ENCODE measurements around the gene TEDC1.

TEDC1 gene, protein sequence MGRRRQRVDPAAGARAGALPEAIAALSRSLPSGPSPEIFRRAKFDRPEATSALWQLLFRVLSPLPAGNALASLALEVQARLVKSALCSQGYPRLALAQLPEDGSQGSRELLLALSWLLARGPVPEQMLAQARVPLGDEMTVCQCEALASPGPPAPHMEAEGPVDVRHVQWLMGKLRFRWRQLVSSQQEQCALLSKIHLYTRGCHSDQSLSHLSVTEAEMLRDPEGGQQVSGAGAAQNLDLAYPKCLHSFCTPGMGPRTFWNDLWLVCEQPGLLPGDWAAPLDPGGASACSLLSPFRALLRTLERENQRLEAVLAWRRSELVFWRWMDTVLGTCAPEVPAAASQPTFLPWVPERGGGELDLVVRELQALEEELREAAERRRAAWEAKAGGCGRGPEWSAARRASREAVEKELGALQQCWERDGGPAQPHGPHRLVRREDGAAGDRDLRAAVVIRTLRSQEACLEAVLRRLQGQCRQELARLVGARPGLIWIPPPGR

DNA sequence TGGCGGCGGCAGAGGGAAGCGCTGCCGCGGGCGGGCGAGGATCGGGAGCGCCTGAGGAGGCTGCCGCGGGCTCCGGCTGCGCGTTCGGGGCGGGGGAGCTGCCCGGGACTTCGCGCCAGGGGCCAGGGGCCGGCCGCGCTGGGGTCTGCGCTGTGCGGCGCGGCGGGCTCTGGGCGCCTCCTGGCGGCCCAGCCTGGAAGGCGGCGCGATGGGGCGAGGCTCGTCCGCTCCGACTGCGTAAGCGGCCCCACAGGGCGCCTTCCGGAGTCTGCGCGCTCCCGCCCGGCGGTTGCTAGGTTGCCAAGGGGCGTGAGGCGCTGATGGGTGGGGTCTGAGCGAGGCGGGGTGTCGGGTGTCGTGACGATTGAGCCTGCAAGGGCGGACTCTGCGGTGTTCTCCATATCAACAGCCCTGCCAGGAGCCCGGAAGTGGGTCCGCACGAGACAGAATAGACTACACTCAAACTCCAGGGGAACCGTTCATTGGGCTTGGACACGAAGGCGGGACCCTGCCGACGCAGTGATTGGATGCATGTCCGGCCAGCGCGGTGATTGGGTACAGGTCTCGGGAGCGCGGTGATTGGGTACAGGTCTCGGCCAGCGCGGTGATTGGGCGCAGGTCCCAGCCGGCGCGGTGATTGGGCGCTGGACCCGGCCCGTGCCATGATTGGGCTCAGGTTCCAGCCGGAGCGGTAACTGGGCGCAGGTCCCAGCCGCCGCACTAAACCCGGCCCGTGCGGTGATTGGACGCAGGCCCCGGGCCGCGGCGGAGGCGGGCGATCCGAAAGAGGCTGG is at the start of gene TEDC1:
Gene TEDC1, plus strand, starts transcription at position 675 of the 794 bp plus-strand sequence. CDS start 130 bp downstream, outside the sequence.
- peak; percentile 100 for DNase-seq (ENCODE audit: low read depth, low spot score)
- peak within 1 kb of the TSS; percentile 75 for H3K27ac ChIP-seq

DNA sequence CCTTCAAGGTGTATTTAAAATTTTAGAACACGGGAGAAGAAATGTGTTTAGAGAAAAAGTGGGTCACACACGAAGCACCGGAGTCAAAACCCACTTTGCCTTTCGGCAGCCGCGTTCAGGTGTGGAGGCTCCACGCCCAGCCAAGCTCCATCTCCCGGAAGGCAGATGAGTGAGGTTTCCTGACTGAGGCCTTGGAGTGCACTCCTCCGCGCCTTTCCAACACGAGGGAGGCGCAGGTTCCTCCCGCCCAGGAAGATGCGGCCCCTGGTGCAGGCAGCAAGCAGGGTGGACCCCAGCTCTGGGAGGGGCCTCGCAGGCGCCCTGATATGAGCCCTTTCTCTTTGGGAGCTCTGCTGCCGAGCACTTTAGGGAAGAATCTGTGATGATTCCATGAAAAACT is 48.9 kb upstream of the TEDC1 start:
- H3K27ac ChIP-seq, result no peak overlapping the region

DNA sequence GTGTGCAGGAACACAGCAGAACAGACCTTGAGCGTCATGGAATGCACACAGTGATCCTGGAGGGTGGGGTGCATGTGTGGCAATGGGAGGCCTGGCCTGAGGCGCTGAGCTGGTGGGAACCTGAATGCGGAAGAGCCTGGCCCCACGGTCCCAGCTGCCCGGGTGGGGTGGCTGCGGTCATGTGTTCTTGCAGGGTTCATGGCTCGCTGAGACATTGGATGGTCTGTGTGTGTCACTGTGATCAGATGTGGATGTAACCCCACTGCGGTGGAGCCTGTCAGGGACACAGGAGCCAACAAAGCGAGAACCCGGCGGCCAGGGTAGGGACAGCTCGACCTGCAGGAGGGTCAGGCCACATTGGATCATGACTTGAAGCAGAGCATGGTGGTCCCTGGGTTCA is 48.2 kb upstream of the TEDC1 start:
- DNase-seq (ENCODE audit: low read depth, low spot score), result no peak
- no peak overlapping the region for H3K27ac ChIP-seq

More for the DNA sequence above, 48.9 kb upstream of the TEDC1 start:
- no peak for DNase-seq (ENCODE audit: low read depth, low spot score)

DNA sequence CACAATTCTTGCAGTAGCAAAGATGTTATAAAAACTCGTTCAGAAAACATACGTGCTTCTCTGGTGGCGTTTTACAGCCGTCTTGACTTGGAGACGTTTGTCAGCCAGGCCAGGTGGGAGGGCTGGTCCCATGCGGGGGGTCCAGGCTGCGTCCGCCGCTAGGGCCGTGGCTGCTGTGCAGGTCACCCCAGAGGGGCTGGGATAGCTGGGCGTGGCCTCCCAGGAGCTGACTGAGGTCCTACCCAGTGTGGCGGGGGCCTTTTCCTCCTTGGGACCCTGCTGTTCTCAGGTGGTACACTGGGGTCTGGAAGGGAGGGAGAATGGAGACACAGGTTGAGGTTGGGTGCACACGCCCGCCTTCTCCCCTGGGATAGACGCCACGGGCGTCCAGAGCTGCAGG is 46.2 kb upstream of the TEDC1 start:
- DNase-seq (ENCODE audit: low read depth, low spot score), result no peak
- no peak overlapping the region for H3K27ac ChIP-seq

DNA sequence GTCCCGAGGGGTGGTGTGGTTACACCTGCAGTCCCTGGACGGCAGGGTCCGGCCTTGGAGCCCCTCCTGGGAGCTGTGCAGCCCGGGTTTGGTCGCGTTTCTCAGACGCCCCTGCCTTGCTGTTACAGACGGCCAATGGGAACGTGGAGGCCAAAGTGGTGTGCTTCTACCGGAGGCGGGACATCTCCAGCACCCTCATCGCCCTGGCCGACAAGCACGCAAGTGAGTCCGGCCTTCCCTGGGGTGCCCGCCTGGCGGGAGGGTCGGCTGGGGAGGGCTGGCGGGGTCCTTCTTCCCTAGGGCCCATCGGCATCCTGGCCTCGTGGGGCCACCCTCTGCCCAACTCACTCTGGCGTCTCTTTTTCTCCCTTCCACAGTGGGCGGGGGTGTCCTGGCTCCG is 45.8 kb upstream of the TEDC1 start:
- H3K27ac ChIP-seq, result no peak overlapping the region
- no peak for DNase-seq (ENCODE audit: low read depth, low spot score)

DNA sequence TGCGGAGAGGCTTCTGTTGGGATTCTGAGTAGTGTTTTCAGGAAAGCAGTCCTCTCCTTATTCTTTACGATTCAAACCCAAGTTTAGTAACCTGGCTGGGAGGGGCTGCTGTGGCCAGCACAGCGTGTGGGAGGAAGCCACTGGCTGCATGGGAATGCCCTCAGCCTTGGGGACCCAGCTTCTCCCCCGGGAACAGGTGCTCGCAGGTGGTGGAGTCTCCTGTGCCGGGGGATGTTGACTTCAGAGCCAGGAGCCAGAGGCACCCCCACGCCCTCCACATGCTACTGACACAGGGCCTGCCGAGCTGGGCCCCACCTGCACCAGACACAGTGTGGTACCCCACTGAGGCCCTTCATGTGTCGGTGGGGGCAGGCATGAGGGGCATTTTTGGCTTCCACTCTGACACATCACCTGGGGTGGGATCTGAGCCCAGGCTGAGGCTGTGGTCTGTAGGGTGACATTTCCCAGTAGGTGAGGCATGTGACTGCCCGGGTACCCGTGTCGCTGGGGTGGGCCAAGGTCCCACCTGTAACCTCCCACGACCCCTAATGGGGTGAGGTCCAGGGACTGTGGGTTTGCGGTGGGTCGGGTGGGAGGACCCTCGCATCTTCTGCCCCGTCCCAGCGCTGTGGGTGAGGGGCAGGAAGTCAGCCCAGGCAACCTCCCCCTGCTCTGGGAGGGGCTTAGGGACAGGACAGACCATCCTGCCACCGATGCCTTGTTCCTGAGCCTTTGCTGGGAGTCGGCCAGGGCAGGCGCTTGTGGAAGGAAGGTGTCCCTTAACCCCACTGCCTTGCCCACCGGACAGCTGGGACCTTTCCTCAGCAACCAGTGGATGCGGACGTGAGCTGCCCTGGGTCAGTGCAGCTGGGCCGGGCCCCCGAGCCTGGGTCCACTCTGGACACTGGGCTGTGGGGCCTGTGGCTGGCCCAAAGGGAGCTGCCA is 44.9 kb upstream of the TEDC1 start:
- no peak overlapping the region for H3K27ac ChIP-seq
- DNase-seq (ENCODE audit: low read depth, low spot score), result no peak

DNA sequence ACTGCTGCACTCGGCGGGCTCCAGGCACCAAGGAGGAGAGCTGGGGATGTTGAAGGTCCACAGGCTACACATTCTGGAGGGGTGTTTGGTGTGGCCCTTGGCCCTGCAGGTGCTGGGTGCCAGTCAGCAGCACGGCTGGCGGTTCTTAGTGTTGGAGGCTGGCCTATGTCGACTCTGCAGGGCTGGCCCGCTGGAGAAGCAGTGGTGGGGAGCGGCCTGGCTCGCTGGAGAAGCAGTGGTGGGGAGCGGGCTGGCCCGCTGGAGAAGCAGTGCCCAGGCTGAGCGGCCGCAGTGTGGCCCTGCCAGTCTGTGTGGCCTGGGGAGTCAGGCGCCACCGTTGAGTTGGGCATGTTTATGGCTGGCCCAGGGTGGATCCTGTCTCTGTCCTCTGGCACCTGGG is 44.1 kb upstream of the TEDC1 start:
- no peak overlapping the region for H3K27ac ChIP-seq
- DNase-seq (ENCODE audit: low read depth, low spot score), result no peak

DNA sequence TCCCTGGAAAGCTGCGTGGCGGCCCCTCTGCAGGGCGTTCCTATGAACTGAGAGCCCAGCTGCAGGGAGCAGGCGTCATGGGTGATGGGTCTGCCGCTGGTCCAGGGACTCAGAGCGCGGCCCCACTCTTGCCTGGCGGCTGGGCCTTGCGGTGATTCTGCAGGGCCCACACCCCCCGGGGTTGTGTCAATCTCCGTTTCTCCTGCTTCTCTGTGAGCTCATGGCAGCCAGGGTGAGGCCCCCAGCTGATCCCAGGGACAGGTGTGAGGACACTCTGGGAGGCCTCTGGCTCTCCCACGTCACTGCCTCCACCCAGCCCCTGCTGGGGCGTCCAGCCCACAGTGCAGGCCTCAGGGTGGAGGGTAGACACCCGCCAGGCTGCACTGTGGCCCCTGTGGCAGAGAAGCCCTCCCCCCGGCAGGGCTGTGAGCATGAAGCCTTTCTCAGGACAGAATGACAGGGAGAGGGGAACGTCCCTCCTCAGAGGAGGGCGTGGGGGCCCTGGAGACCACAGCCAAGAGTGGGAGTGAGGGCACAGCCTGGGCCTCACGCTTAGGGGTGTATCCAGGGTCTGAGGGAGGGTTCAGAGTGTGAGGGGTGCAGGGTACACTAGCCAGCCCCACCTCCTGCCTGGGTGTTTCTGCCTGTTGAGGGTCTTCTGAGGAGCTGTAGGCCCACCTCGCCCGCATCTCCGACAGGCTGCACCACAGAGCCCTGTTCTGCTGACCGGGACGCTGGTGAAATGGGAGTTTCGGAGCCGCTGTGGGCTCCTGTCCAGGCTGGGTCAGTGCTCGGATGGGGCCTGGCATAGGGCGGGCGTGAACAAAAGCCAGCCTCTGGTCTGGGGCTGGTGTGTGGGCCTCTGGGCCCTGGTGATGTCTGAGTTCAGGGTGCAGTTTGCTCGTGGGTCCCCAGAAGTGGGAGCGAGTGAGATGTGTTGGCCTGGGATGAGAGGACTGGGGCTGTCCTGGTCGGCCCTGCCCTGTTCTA is 43.1 kb upstream of the TEDC1 start:
- no peak overlapping the region for H3K27ac ChIP-seq

DNA sequence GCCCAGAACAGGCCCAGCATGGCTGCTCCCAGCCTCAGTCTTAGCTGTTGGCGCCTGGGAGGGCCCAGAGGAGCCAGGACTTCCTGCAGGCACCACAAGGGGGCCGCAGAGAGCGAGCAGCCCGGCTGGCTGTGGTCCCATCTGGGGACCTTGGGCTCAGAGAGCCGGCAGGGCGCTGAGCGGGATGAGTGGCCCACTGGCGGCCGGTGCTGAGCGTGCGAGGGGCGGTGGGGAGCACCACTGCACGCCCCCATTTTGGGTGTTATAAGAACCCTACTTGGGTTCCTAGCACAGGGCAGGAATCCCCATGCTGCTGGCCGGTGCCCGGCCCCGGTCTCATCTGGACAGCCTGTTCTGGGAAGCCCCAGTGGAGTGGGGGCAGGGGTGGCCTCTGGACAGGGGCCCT is 42.3 kb upstream of the TEDC1 start:
- no peak for DNase-seq (ENCODE audit: low read depth, low spot score)
- no peak overlapping the region for H3K27ac ChIP-seq

More for the DNA sequence above, 43.1 kb upstream of the TEDC1 start:
- no peak for DNase-seq (ENCODE audit: low read depth, low spot score)

DNA sequence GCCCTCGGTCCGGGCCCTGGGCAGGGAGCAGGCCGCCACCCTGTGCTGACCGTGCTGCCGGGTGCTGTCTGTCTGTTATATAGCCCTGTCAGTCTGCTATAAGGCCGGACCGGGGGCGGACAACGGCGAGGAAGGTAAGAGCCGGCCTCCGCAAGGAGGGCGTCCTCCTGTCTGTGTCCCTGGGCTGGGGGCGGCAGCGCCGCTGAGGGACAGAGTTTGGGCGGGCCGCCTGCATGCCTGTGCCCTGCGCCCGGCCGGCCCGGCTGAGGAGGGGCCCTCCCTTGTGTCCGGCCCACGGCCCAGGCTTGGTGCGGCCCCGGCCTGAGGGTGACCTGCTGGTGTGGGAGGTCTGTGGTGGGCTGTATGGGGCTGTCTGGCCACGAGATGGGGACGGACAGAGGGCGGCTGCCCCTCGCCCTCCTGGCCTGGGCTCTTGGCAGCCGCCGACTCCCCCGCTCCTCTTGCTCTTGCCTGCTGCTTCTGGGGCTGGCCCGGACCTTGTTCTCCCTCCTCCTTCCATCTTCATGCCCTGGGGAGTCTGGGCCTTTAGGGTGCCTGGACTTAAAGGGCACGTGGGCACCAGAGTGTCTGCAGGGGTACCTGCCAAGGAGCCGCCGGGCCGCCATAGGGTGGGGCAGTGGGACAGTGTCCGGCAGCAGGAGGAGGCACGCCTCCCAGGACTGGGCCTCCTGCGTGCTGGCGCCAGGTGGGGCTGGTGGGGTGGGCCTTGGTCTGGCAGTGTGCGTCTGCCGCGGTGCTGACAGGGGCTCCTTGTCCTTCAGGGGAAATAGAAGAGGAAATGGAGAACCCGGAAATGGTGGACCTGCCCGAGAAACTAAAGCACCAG is 41.5 kb upstream of the TEDC1 start:
- no peak for DNase-seq (ENCODE audit: low read depth, low spot score)
- no peak overlapping the region for H3K27ac ChIP-seq

DNA sequence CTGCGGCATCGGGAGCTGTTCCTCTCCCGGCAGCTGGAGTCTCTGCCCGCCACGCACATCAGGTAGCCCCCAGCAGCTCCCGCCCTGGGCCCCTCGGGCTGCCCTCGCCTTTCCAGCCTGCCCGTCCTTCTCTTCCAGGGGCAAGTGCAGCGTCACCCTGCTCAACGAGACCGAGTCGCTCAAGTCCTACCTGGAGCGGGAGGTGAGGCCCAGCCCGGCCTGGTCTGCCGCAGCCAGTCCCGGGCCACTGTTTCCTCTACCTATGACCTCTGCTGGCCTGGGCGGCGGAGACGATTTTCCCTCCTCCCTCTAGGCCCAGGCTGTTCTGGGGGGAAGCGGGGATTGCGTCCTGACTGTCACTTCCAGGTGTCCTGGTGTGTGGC is 40.9 kb upstream of the TEDC1 start:
- no peak for DNase-seq (ENCODE audit: low read depth, low spot score)
- H3K27ac ChIP-seq, result no peak overlapping the region

DNA sequence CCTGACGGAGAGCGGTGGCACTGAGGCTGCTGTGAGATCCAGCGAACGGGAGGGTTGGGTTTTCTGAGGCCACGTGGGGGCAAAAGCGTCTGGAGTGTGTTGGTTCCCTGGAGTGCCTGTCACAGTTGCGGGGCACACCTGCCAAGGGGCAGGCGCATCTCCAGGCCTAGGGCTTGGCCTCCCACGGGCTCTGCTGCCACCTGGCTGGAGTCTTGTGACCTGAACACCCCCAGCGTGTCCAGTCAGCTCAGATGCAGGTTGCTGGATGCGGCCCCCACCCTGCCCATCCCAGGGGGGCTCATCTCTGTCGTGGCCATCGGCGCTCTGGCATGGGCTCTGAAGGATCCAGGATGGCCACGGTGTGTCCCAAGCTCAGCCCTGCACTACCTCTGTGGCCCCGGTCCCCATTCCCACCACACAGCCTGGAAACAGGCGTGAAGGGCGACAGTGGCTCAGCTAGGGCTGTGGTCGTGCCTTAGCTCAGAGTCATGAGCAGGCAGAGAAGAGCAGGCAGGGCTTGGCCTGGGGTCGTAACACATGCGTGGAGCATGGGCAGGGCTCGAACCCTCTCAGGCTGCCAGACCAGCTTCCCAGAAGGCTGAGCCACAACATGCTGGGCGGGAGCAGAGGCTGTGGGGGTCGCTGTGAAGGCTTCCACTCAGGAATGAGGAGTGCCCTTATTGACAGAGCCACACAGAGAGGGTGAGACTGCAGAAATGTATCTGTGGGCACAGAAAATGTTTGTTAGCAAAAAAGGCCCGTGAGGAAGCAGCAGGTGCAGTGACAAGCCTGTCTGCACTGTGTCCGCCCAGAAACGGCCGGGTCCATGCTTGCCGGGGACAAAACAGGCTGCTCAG is 40.0 kb upstream of the TEDC1 start:
- no peak for DNase-seq (ENCODE audit: low read depth, low spot score)
- H3K27ac ChIP-seq, result no peak overlapping the region

DNA sequence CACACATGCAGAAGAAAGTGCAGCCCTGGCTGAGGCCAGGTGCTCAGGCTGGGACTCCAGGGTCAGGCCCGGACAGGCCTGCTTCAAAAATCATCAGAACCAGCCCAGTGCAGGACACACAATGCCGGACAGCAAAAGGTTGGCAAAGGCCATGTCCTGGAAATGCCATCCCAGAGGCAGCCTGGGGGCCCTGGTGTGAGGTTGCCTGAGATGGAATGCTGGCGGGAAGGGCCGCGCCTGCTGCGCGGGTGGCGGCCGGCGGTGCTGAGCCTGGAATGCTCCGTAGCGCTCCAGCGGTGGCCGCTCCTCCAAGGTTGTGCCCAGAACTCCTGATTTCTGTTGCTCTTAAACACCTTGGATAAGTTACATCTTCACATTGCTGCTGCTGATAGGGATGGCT is 38.1 kb upstream of the TEDC1 start:
- DNase-seq (ENCODE audit: low read depth, low spot score), result no peak
- no peak overlapping the region for H3K27ac ChIP-seq

DNA sequence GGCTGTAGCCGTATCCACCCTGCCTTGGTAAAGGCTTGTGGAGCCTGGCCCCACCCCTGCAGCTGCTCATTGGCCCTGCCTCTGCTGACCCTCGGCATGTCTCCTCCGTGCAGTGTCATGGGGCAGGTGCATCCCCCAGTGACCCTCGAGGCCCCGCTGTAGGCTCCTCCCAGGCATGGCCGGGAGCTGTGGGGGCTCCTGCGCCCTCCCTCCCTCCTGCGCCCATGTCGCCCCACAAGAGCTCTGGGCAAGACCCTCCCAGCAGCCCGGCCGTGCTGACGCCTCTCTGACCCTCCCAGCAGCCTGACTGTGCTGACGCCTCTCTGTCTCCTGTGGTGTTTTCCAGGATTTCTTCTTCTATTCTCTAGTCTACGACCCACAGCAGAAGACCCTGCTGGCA is 37.2 kb upstream of the TEDC1 start:
- no peak for DNase-seq (ENCODE audit: low read depth, low spot score)

DNA sequence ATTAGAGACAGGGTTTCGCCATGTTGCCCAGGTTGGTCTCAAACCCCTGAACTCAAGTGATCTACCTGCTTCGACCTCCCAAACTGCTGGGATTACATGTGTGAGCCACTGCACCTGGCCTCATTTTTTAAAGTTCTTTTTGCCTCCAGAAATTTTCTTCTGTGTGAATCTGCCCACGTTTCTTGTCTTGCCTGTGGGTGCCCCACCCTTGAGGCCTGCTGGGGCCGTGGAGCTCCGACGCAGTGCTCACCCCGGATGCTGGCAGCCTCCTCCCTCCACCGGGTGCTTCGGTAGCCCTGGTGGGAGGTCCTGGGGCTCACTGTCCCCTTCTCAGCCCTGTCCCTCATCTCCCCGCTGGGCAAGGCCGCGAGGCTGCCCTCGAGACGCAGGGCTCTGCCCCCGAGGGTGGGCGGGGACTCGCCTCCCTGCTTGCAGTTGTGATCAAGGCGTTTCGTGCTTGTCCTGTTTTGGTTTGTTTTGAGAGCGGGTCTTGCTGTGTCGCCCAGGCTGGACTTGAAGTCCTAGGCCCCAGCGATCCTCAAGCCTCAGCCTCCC is 35.9 kb upstream of the TEDC1 start:
- no peak overlapping the region for H3K27ac ChIP-seq
- DNase-seq (ENCODE audit: low read depth, low spot score), result no peak

More for the DNA sequence above, 37.2 kb upstream of the TEDC1 start:
- no peak overlapping the region for H3K27ac ChIP-seq

DNA sequence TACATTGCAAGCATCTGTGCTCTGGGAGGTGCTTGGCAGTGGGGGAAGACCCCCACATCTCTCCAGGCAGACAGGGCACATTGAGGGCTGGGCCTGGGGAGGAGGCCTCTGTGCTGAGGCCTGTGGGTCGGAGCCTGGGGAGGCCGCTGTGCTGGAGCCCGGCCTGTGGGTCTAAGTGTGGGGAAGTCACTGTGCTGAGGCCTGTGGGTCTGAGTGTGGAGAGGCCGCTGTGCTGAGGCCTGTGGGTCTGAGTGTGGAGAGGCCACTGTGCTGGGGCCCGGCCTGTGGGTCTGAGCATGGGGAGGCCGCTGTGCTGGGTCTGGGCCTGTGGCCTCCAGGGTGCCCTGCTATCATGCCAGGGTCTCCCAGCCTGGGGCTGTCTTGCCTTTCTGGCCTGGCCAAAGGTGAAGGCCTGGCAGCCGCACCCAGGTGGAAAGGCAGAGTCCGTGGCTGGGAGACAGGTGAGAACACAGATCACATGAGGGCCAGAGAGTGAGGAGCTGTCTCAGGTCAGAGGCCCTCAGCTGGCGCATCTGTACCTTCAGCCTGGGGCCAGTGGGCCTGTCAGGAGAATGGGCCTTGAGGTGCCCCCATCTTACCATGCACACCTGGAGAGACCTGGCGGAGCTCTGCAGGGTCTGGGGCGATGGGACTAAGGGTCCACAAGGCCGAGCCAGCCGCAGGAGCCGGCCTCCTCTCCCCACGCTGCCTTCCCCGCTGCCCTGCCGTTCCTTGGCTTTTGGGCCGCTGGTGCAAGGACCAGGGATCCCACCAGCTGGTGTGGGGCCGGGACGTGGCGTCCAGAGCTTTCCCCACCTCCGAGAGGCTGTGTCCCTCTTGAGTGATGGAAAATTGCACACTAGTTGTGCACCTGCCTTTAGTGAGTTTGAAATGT is 35.0 kb upstream of the TEDC1 start:
- DNase-seq (ENCODE audit: low read depth, low spot score), result no peak
- H3K27ac ChIP-seq, result no peak overlapping the region

All from epithelial cell of prostate (primary cell).